Left ventricle myocardium inferior (tissue), 1 donor: ENCODE measurements around the gene ADIPOR1. TPM values are rescaled to one million over a fixed set of nuclear protein-coding genes. Genes with fewer than 3 reads are reported as not detected.

Source experiments
- DNase-seq: peaks from one replicate; pipeline ENCODE4 v3.0.0-alpha.2; 2020
- H3K27ac ChIP-seq: fragments of 200-600 bp; replicated peaks from 2 replicates; pipeline ENCODE4 v1.8.0; 2021
- H3K27me3 ChIP-seq: fragments of 200-600 bp; 2 replicates; pipeline ENCODE4 v1.8.0; 2021; ENCODE audit warnings: low read depth
- H3K36me3 ChIP-seq: fragments of 200-600 bp; 2 replicates; pipeline ENCODE4 v1.8.0; 2021
- H3K4me1 ChIP-seq: fragments of 200-600 bp; 2 replicates; pipeline ENCODE4 v1.8.0; 2021
- H3K4me3 ChIP-seq: fragments of 200-600 bp; 2 replicates; pipeline ENCODE4 v1.8.0; 2021; ENCODE audit warnings: mild to moderate bottlenecking, moderate library complexity
- H3K9me3 ChIP-seq: fragments of 200-600 bp; replicated peaks from 2 replicates; pipeline ENCODE4 v1.8.0; 2021
- CTCF ChIP-seq: fragments of 200-600 bp; IDR thresholded peaks from 2 replicates; pipeline ENCODE4 v1.8.0; 2021; ENCODE audit warnings: antibody characterized with exemption, mild to moderate bottlenecking, borderline replicate concordance
- intact Hi-C: fragments of 100-400 bp; cut with micrococcal nuclease; formaldehyde crosslinking; loops from one replicate; pipeline ENCODE4 v1.11.0; 2022
- total RNA-seq: library from RNA; stranded (reverse); fragmentation: NEBNext Ultra II Directional; extraction: Animal tissue kit (Norgen Biotek cat#: 25700); gene quantifications from one replicate; pipeline ENCODE4 v1.2.1, GENCODE V29; 2021
- donor health status: DM: no; HTN: yes; CAD: no; lungs with severe emphysema.

Gene ADIPOR1
- total RNA-seq, 1 donor from 2014 or later: 87.0 TPM

- H3K27me3 ChIP-seq: no peaks in the 10 kb centered on the region
- DNase-seq: no peak
- H3K9me3 ChIP-seq: no peaks in the 10 kb centered on the region
- intact Hi-C loops: no loop called here
- H3K4me1 ChIP-seq: peaks cover 18% of the 10 kb centered on the region
- H3K4me3 ChIP-seq: no peak overlapping the region
- no peak for TF ChIP-seq CTCF
- H3K36me3 ChIP-seq: peaks cover 72% of the 10 kb centered on the region
- no peak overlapping the region for H3K27ac ChIP-seq
Measured at GRCh38 chr1:202892501-202892900, 65.6 kb downstream of the ADIPOR1 start.

Other genes with a start within 250 kb of the ADIPOR1 start
- not detected for gene SYT2, start 247.9 kb downstream of the ADIPOR1 start, total RNA-seq
- 11.9 TPM for gene KDM5B, start 149.9 kb downstream of the ADIPOR1 start, total RNA-seq
- 1.0 TPM for gene PCAT6, start 147.4 kb downstream of the ADIPOR1 start, total RNA-seq
- gene RABIF, start 69.2 kb downstream of the ADIPOR1 start, total RNA-seq: 5.4 TPM
- gene KLHL12, start 31.1 kb downstream of the ADIPOR1 start, total RNA-seq: 22.7 TPM
- 174 TPM for gene CYB5R1, start 8.9 kb upstream of the ADIPOR1 start, total RNA-seq
- 21.8 TPM for gene TMEM183A, start 49.1 kb upstream of the ADIPOR1 start, total RNA-seq
- gene PPFIA4, start 68.2 kb upstream of the ADIPOR1 start, total RNA-seq: 24.8 TPM
- not detected for gene MYOG, start 127.7 kb upstream of the ADIPOR1 start, total RNA-seq
- gene ADORA1, start 169.4 kb upstream of the ADIPOR1 start, total RNA-seq: 16.4 TPM
- not detected for gene MYBPH, start 217.5 kb upstream of the ADIPOR1 start, total RNA-seq
- not detected for gene CHI3L1, start 228.4 kb upstream of the ADIPOR1 start, total RNA-seq